ENCODE results near the gene CGA.

DNA sequence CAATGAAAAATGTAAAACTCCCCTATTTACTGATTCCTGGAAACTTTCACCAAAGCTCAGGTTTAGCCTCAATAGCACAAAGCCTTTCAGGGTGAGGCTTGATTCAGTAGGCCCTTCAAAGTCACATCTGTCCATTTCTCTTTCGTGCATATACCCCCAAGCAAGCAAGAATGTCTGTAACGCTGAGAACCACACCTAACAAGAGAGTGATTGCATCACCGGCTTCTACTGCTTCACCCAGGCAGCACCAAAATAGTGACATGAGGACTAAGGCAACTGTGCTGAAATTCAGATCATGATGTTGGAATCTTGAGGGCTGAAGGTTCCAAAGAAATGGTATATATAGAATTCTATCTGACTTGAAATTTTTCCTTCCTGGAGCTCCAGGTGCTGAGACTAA, 26.1 kb downstream of the CGA start:
- TF ChIP-seq, protein P1, sequence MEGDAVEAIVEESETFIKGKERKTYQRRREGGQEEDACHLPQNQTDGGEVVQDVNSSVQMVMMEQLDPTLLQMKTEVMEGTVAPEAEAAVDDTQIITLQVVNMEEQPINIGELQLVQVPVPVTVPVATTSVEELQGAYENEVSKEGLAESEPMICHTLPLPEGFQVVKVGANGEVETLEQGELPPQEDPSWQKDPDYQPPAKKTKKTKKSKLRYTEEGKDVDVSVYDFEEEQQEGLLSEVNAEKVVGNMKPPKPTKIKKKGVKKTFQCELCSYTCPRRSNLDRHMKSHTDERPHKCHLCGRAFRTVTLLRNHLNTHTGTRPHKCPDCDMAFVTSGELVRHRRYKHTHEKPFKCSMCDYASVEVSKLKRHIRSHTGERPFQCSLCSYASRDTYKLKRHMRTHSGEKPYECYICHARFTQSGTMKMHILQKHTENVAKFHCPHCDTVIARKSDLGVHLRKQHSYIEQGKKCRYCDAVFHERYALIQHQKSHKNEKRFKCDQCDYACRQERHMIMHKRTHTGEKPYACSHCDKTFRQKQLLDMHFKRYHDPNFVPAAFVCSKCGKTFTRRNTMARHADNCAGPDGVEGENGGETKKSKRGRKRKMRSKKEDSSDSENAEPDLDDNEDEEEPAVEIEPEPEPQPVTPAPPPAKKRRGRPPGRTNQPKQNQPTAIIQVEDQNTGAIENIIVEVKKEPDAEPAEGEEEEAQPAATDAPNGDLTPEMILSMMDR (IDR thresholded peaks at IDR 0.05) = no peak
- TF ChIP-seq EP300 (IDR thresholded peaks at IDR 0.05; ENCODE audit: borderline replicate concordance in 1 of 2, low read depth in 1 of 2, low read length in 1 of 2) = no peak
- no peak for TF ChIP-seq GABPA (IDR thresholded peaks at IDR 0.05; ENCODE audit: low read depth)
- no peak for TF ChIP-seq SIN3A (IDR thresholded peaks at IDR 0.05; ENCODE audit: borderline replicate concordance, low read depth, low read length)
- TF ChIP-seq, protein P2, sequence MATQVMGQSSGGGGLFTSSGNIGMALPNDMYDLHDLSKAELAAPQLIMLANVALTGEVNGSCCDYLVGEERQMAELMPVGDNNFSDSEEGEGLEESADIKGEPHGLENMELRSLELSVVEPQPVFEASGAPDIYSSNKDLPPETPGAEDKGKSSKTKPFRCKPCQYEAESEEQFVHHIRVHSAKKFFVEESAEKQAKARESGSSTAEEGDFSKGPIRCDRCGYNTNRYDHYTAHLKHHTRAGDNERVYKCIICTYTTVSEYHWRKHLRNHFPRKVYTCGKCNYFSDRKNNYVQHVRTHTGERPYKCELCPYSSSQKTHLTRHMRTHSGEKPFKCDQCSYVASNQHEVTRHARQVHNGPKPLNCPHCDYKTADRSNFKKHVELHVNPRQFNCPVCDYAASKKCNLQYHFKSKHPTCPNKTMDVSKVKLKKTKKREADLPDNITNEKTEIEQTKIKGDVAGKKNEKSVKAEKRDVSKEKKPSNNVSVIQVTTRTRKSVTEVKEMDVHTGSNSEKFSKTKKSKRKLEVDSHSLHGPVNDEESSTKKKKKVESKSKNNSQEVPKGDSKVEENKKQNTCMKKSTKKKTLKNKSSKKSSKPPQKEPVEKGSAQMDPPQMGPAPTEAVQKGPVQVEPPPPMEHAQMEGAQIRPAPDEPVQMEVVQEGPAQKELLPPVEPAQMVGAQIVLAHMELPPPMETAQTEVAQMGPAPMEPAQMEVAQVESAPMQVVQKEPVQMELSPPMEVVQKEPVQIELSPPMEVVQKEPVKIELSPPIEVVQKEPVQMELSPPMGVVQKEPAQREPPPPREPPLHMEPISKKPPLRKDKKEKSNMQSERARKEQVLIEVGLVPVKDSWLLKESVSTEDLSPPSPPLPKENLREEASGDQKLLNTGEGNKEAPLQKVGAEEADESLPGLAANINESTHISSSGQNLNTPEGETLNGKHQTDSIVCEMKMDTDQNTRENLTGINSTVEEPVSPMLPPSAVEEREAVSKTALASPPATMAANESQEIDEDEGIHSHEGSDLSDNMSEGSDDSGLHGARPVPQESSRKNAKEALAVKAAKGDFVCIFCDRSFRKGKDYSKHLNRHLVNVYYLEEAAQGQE (IDR thresholded peaks at IDR 0.05; ENCODE audit: low read depth, low read length) = no peak
- no peak for TF ChIP-seq USF1 (IDR thresholded peaks at IDR 0.05; ENCODE audit: borderline replicate concordance, low read depth)
- TF ChIP-seq RCOR1 (IDR thresholded peaks at IDR 0.05; ENCODE audit: low read length) = no peak
- no peak for TF ChIP-seq MXI1 (IDR thresholded peaks at IDR 0.05; ENCODE audit: low read depth, low read length)
- TF ChIP-seq POLR2AphosphoS5 (IDR thresholded peaks at IDR 0.05; ENCODE audit: low read depth, low read length) = no peak
- no peak for TF ChIP-seq MAX (IDR thresholded peaks at IDR 0.05; ENCODE audit: low read depth)
- TF ChIP-seq RFX5 (IDR thresholded peaks at IDR 0.05; ENCODE audit: low read length) = no peak
- no peak for TF ChIP-seq EZH2phosphoT487 (IDR thresholded peaks at IDR 0.05; ENCODE audit: borderline replicate concordance, low read depth)
- no peak for TF ChIP-seq NFIC (IDR thresholded peaks at IDR 0.05; ENCODE audit: borderline replicate concordance)

All from SK-N-SH (cell line).